WERI-Rb-1 (cell line): ENCODE measurements around the gene NHSL1.

Source experiments
- DNase-seq: peaks from one replicate; pipeline ENCODE4 v3.0.0-alpha.2; 2020
- H3K27ac ChIP-seq: fragments of 250-450 bp; sonication (Bioruptor Pico); 2 replicates; pipeline ENCODE4 v1.5.1; 2020; ENCODE audit warnings: mild to moderate bottlenecking, moderate library complexity
- H3K27me3 ChIP-seq: fragments of 250-450 bp; sonication (Bioruptor Pico); 2 replicates; pipeline ENCODE4 v1.5.1; 2021; ENCODE audit warnings: mild to moderate bottlenecking, low read depth, moderate library complexity; ENCODE audit not compliant: insufficient read depth, severe bottlenecking
- H3K36me3 ChIP-seq: fragments of 250-450 bp; sonication (Bioruptor Pico); 2 replicates; pipeline ENCODE4 v1.5.1; 2020; ENCODE audit warnings: mild to moderate bottlenecking, moderate library complexity
- H3K4me3 ChIP-seq: 2 replicates; pipeline ENCODE4 v1.5.1; 2011; ENCODE audit warnings: low read depth, mild to moderate bottlenecking, control low read depth, low read length
- H3K9me3 ChIP-seq: fragments of 250-450 bp; sonication (Bioruptor Pico); 2 replicates; pipeline ENCODE4 v1.5.1; 2021; ENCODE audit warnings: mild to moderate bottlenecking, moderate library complexity; ENCODE audit not compliant: severe bottlenecking
- TF ChIP-seq, protein P1 (sequence below): IDR thresholded peaks from 2 replicates; pipeline ENCODE4 v1.5.1; 2011; ENCODE audit warnings: low read depth, mild to moderate bottlenecking, control low read depth, inconsistent platforms, low read length

The NHSL1 gene

GRCh38 chr6:138454981-138455706 lies 44.1 kb downstream of the NHSL1 start:
- TF ChIP-seq, protein P1, sequence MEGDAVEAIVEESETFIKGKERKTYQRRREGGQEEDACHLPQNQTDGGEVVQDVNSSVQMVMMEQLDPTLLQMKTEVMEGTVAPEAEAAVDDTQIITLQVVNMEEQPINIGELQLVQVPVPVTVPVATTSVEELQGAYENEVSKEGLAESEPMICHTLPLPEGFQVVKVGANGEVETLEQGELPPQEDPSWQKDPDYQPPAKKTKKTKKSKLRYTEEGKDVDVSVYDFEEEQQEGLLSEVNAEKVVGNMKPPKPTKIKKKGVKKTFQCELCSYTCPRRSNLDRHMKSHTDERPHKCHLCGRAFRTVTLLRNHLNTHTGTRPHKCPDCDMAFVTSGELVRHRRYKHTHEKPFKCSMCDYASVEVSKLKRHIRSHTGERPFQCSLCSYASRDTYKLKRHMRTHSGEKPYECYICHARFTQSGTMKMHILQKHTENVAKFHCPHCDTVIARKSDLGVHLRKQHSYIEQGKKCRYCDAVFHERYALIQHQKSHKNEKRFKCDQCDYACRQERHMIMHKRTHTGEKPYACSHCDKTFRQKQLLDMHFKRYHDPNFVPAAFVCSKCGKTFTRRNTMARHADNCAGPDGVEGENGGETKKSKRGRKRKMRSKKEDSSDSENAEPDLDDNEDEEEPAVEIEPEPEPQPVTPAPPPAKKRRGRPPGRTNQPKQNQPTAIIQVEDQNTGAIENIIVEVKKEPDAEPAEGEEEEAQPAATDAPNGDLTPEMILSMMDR, result no peak
- Histone ChIP-seq H3K9me3 (no peaks in the 10 kb centered on the region), H3K27ac (no peak overlapping the region), H3K4me3 (no peak overlapping the region), H3K27me3 (no peaks in the 10 kb centered on the region), H3K36me3 (peaks cover 12% of the 10 kb centered on the region)
- no peak for DNase-seq

DNA sequence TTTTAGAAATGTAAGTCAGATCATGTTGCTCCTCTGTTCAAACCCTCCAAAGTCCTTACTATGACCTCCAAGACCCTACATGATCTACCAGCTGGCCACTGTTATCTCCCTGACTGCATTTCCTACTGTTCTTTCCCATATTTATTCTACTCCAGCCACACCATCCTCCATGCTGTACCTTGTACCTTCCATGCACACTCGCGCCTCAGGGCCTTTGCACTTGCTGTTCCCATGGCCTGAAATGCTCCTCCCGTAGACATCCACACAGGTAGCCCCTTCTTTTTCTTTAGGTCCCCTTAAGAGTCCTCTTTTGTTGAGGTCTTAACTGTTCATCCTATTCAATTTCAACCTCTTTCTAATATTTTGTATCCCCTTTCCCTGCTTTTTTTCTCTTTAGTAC lies 48.3 kb downstream of the NHSL1 start:
- Histone ChIP-seq H3K27ac (no peak overlapping the region), H3K9me3 (no peaks in the 10 kb centered on the region), H3K27me3 (no peaks in the 10 kb centered on the region), H3K4me3 (no peak overlapping the region), H3K36me3 (peaks cover 10% of the 10 kb centered on the region)
- no peak for DNase-seq
- TF ChIP-seq, protein P1, result no peak

DNA sequence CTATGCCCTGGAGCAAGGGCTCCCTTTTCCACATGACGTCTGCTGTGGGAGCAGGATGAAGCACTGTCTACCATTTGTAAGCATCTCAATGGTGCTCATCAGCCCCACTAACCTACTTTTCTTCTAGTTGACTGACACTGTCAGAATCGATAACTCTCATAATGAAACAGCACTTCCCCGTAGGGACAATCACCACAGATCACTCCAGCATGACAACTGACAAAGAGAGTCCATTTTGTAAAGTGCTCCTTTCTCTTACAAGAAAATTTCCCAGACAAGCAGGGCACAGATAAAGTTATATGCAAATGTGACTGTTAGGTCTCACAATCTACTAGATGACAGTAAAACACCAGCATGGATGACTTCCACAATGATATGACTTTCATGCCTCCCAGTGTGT lies 48.8 kb downstream of the NHSL1 start:
- no peak for DNase-seq
- H3K9me3 ChIP-seq, result no peaks in the 10 kb centered on the region
- H3K4me3 ChIP-seq, result no peak overlapping the region
- no peak overlapping the region for H3K27ac ChIP-seq
- TF ChIP-seq, protein P1, result no peak
- H3K36me3 ChIP-seq, result peaks cover 11% of the 10 kb centered on the region
- H3K27me3 ChIP-seq, result no peaks in the 10 kb centered on the region

- Histone ChIP-seq H3K36me3 (peaks cover 26% of the 10 kb centered on the region), H3K27ac (no peak overlapping the region), H3K9me3 (no peaks in the 10 kb centered on the region), H3K27me3 (no peaks in the 10 kb centered on the region), H3K4me3 (no peak overlapping the region)
- DNase-seq, result no peak
- TF ChIP-seq, protein P1, result no peak
Measured at GRCh38 chr6:138446821-138447220, 52.5 kb downstream of the NHSL1 start.

DNA sequence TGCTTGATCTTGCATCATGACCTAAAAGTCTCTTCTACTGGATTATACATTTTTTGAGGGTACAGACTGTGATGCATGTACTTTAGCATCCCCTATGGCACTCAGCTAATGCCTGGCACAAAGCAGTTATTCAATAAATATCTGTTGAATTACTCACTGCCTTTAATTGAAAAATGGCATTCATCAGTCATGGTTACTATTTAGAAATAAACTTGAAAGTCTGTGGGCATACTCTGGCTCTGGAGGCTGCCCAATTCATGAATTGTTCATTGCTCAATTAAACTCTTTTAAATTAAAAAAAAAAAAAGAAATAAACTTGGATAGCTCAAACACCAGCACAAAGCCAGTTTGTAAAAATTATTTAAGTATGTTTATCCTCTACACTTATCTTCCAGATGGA lies 55.3 kb downstream of the NHSL1 start:
- DNase-seq, result no peak
- Histone ChIP-seq H3K27me3 (no peaks in the 10 kb centered on the region), H3K27ac (no peak overlapping the region), H3K4me3 (no peak overlapping the region), H3K36me3 (peaks cover 53% of the 10 kb centered on the region), H3K9me3 (no peaks in the 10 kb centered on the region)
- TF ChIP-seq, protein P1, result no peak

DNA sequence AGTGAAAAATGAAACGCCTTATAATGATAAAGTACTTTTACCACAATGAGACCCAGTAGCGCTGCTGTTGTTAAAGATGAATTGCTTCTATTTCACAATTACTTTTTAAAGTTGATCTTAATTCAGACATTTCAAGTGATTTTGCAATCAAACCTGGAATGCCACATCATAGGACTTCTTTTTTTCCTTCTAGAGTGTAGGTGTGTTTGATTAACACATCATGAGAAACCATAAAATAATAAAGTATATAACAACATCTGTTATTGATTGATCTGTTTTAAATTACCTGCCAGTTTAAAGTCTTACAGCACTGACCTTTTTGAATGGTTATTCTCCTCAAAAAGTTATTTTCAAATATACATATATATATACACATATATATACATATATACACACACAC lies 56.6 kb downstream of the NHSL1 start:
- peaks cover 61% of the 10 kb centered on the region for H3K36me3 ChIP-seq
- no peaks in the 10 kb centered on the region for H3K9me3 ChIP-seq
- no peaks in the 10 kb centered on the region for H3K27me3 ChIP-seq
- TF ChIP-seq, protein P1, result no peak
- no peak overlapping the region for H3K27ac ChIP-seq
- DNase-seq, result no peak
- no peak overlapping the region for H3K4me3 ChIP-seq
